SK-MEL-5 (cell line): ENCODE results near the gene MYH14. TPM values are rescaled to one million over a fixed set of nuclear protein-coding genes. Genes with fewer than 3 reads are reported as not detected.
"Not testable (repeated sequence)": the region's sequence is repeated elsewhere in the genome, so short reads cannot be mapped to it uniquely, and the experiment has no call there.

ENCODE experiments used
- DNase-seq: peaks from one replicate; pipeline ENCODE4 v3.0.0-alpha.2; 2016; ENCODE audit warnings: low read depth, low spot score
- in situ Hi-C: cut with HindIII; loops from 2 replicates; pipeline ENCODE4 v1.10.0; 2016; ENCODE audit warnings: low sequenced_read_pairs, high pct_unique_total_duplicates, low pct_unique_long_range_greater_than_20kb
- total RNA-seq: library from RNA; depleted of rRNA; stranded (reverse); fragments of >200 nt; shearing (Covaris generic); gene quantifications from 2 replicates; pipeline ENCODE4 v1.2.3, GENCODE V29; 2014

Gene MYH14
- total RNA-seq, 1 experiment from 2014 or later: 15.1 TPM

GRCh38 chr19:50330365-50331078 is 127.1 kb downstream of the MYH14 start:
- in situ Hi-C loops: no loop called here
- peak; percentile 85 for DNase-seq

GRCh38 chr19:50331221-50331993 is 128.0 kb downstream of the MYH14 start:
- no peak for DNase-seq
- in situ Hi-C loops: no loop called here

DNA sequence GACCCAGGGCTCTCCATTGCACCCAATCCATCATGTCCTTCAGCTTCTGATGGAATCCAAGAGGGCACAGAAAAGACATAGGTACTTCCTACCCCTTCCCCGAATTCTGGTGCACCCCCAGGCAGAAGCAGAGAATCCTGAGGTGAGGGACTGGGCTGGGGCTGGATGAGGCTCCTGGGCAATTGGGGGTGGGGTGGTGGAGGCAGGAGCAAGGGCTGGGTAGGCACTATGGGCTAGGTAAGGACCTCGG is 128.5 kb downstream of the MYH14 start:
- no peak for DNase-seq
- in situ Hi-C loops: no loop called here

GRCh38 chr19:50332244-50333038 is 129.0 kb downstream of the MYH14 start:
- in situ Hi-C loops: no loop called here
- no peak for DNase-seq

- in situ Hi-C loops: no loop called here
- peak; percentile 94 for DNase-seq
Measured at GRCh38 chr19:50333235-50333736, 129.9 kb downstream of the MYH14 start.

- peak; percentile 20 for DNase-seq
- in situ Hi-C loops: no loop called here
Measured at GRCh38 chr19:50333737-50334617, 130.6 kb downstream of the MYH14 start.

- DNase-seq: no peak
- in situ Hi-C loops: no loop called here
Measured at GRCh38 chr19:50334741-50335421, 131.5 kb downstream of the MYH14 start.

DNA sequence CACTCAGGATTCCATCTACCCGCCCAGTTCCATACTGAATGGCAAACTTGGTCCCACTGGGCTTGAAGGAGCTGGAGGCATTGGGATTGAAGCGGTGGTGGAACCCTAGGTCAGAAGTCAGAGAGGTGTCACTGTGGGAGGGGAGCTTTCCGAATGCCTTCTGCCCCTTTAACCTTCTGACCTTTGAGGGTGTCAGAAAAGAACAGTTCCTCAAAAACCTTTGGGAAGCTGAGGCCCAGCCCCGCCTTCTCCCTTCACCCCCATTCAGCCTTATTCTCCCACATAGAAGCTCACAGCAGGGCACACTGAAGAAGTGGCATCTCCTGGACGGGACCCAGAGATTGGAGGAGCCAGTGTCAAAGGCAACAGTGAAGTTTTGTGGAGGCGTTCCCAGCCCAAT is 133.6 kb downstream of the MYH14 start:
- in situ Hi-C loops, DNase-seq: not testable (repeated sequence)

- no peak for DNase-seq
- in situ Hi-C loops: no loop called here
Measured at GRCh38 chr19:50340331-50340730, 136.9 kb downstream of the MYH14 start.

DNA sequence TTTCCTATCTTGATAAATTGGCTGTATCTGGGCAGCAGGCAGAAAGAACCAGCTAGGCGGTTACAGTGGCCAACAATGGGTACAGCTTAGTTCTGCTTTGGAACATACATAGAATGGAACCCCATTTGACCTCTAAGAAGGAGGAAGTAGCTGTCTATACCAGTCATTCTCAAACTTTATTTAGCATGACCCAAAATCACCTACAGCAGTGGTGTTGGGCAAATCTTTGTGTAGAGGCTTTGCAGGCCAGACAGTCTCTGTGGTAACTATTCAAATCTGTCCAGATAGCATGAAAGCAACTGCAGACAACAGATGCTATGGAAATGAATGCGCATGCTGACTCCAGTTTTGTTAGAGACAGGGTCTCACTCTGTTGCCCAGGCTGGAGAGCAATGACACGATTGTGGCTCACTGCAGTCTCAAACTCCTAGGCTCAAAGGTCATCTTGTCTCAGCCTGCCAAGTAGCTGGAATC is 137.7 kb downstream of the MYH14 start:
- DNase-seq: no peak
- in situ Hi-C loops: no loop called here

GRCh38 chr19:50344661-50345318 is 141.4 kb downstream of the MYH14 start:
- DNase-seq: no peak
- in situ Hi-C loops: no loop called here

DNA sequence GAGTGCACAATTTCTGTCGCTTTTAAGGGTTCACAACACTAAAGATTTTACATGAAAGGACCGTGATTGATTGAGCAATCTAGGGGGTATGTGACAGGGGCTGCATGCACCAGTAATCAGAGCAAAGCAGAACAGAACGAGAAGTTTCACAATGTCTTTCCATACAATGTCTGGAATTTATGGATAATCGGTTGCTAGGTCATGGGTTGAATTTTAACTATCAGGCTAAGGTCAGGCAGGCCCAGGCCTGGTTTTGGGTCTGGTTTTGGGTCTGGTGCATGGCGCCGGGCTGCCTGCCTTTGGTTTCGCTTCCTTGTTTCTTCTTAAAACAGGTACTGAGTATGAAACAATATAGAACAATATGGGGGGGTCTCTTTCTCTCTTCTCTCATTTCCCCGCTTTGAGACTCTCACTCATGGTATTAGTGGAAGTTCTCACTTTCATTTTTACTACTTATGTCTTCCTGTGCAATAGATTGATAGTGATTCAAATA is 143.7 kb downstream of the MYH14 start:
- in situ Hi-C loops, DNase-seq: not testable (repeated sequence)

DNA sequence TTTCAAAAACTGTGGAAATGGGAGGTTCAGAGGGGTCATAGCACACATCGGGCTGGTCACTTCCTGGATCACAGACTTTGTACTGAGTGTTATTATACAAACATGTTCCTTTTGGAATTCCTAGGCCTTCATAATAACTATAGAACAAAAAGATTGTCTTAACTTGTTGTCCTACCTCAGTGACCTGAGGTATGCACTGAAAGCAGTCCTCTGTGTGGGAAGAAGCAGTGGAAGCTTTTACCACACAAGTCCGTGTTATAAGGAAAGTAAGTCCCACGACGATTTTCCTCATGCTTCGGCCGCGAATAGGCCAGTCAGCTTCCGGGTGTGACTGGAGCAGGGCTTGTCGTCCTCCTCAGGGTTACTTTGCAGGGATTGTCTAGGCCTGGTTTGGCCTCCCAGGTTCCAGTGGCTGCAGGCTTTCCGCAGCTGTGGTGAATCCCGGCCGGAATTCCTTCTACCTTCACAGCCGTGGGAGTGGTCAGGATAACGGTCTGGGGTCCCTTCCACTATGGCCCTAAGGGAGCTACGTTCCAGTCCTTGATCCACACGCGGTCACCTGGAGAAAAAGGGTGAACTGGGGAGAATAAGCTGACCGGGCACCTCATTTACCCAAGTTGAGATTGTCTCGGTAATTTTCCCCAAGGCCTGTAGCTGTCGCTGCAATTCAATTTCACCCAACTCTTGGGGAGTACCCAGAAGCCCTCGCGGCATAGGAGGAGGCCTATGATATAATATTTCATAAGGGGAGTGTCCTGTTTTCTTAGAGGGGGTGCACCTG is 146.0 kb downstream of the MYH14 start:
- peak; percentile 45 for DNase-seq
- in situ Hi-C loops: no loop called here

- DNase-seq: no peak
- in situ Hi-C loops: no loop called here
Measured at GRCh38 chr19:50352242-50352641, 148.8 kb downstream of the MYH14 start.

- DNase-seq, in situ Hi-C loops: not testable (repeated sequence)
Measured at GRCh38 chr19:50353487-50353880, 150.1 kb downstream of the MYH14 start.
